H1 (cell line): ENCODE measurements around the gene PCIF1. TPM values are rescaled to one million over a fixed set of nuclear protein-coding genes. Genes with fewer than 3 reads are reported as not detected.

ENCODE experiments used
- CTCF ChIA-PET: fragments of 300-600 bp; sonication (Branson Sonifier 250); formaldehyde crosslinking; loops from one replicate; lab custom pipeline; 2021; ENCODE audit not compliant: partially characterized antibody; lab: Charles Lee
- POLR2A ChIA-PET: fragments of 300-600 bp; sonication (Branson Sonifier 250); formaldehyde crosslinking; loops from one replicate; lab custom pipeline; 2021; ENCODE audit warnings: inconsistent platforms; ENCODE audit not compliant: partially characterized antibody; lab: Charles Lee
- DNase-seq, 2 experiments: peaks; one replicate each; pipeline versions ENCODE4 v3.0.0 to v3.0.0-alpha.2; 2010 to 2022; ENCODE audit warnings: low spot score in 2 of 2, low read depth in 1 of 2, mixed read lengths in 1 of 2
- FAIRE-seq: peaks from 2 replicates; lab custom pipeline; 2011; peaks lifted over from hg19 to GRCh38; lab: Jason Lieb, UNC
- H2AFZ ChIP-seq: 2 replicates; pipeline ENCODE4 v1.8.1; 2012; ENCODE audit warnings: low read length, inconsistent platforms
- H2AK5ac ChIP-seq: 2 replicates; pipeline ENCODE4 v1.6.1; 2013; ENCODE audit warnings: low read depth, low read length
- H2BK120ac ChIP-seq: replicated peaks from 2 replicates; pipeline ENCODE3; 2013; ENCODE audit warnings: low read depth, low read length, inconsistent platforms
- H2BK12ac ChIP-seq: 2 replicates; pipeline ENCODE4 v1.6.1; 2013; ENCODE audit warnings: low read depth, low read length
- H2BK15ac ChIP-seq: 2 replicates; pipeline ENCODE4 v1.6.1; 2013; ENCODE audit warnings: low read length
- H2BK20ac ChIP-seq: 2 replicates; pipeline ENCODE4 v1.6.1; 2013; ENCODE audit warnings: low read length
- H2BK5ac ChIP-seq: 2 replicates; pipeline ENCODE4 v1.6.1; 2013; ENCODE audit warnings: low read depth, low read length
- H3K14ac ChIP-seq: 2 replicates; pipeline ENCODE4 v1.6.1; 2013; ENCODE audit warnings: inconsistent platforms; ENCODE audit not compliant: insufficient read length
- H3K18ac ChIP-seq: 2 replicates; pipeline ENCODE4 v1.6.1; 2013; ENCODE audit warnings: low read length; ENCODE audit errors: extremely low read depth
- H3K23ac ChIP-seq: 2 replicates; pipeline ENCODE4 v1.6.1; 2013; ENCODE audit warnings: inconsistent platforms; ENCODE audit not compliant: insufficient read length
- H3K23me2 ChIP-seq: 2 replicates; pipeline ENCODE4 v1.6.1; 2013; ENCODE audit warnings: low read depth, low read length
- H3K27ac ChIP-seq: 2 replicates; pipeline ENCODE4 v1.6.1; 2011; ENCODE audit warnings: low read depth, low read length, inconsistent platforms
- H3K27me3 ChIP-seq, 4 experiments: replicated peaks in 1 of 4; 1 replicate in 1 of 4; 2 replicates in 3 of 4; pipeline versions ENCODE4 v1.6.1 to v1.8.1; 2011 to 2013; ENCODE audit warnings: low read length in 3 of 4, mild to moderate bottlenecking in 3 of 4, inconsistent platforms in 2 of 4, mixed read lengths in 2 of 4, moderate library complexity in 1 of 4; ENCODE audit not compliant: control insufficient read depth in 3 of 4, insufficient read depth in 3 of 4; ENCODE audit errors: extremely low read depth in 1 of 4
- H3K36me3 ChIP-seq, 4 experiments: 2 replicates each; pipeline versions ENCODE4 v1.6.1 to v1.8.1; 2011 to 2013; ENCODE audit warnings: mild to moderate bottlenecking in 4 of 4, low read length in 3 of 4, moderate library complexity in 2 of 4, control low read depth in 1 of 4, inconsistent platforms in 1 of 4; ENCODE audit not compliant: insufficient read depth in 4 of 4, control insufficient read depth in 2 of 4
- H3K4ac ChIP-seq: replicated peaks from 2 replicates; pipeline ENCODE3; 2013; ENCODE audit warnings: low read length, low read depth, mixed read lengths, inconsistent platforms; ENCODE audit not compliant: insufficient read length
- H3K4me1 ChIP-seq, 4 experiments: replicated peaks in 1 of 4; 1 replicate in 1 of 4; 2 replicates in 3 of 4; pipeline versions ENCODE4 v1.6.1 to v1.8.1; 2011 to 2013; ENCODE audit warnings: low read length in 3 of 4, inconsistent platforms in 2 of 4, mixed read lengths in 1 of 4; ENCODE audit not compliant: insufficient read depth in 4 of 4, control insufficient read depth in 3 of 4
- H3K4me2 ChIP-seq, 2 experiments: 2 replicates each; pipeline versions ENCODE4 v1.6.1 to v1.8.1; 2011 to 2013; ENCODE audit warnings: low read depth in 2 of 2, low read length in 2 of 2, control low read depth in 1 of 2, inconsistent platforms in 1 of 2, mild to moderate bottlenecking in 1 of 2; ENCODE audit not compliant: insufficient read depth in 1 of 2
- H3K4me3 ChIP-seq, 4 experiments: fragments of 200-600, 300-600 bp in 1 of 4; sonication (generic), shearing (Covaris generic), sonication (Bioruptor Twin) in 1 of 4; 2 replicates each; pipeline versions ENCODE4 v1.5.1 to v1.8.1; 2011 to 2016; ENCODE audit warnings: low read length in 4 of 4, low read depth in 3 of 4, control low read depth in 2 of 4, inconsistent platforms in 2 of 4, mild to moderate bottlenecking in 2 of 4, mixed read lengths in 1 of 4, moderate library complexity in 1 of 4; ENCODE audit not compliant: insufficient read depth in 2 of 4; ENCODE audit errors: extremely low read depth in 1 of 4
- H3K56ac ChIP-seq: replicated peaks from 2 replicates; pipeline ENCODE3; 2013; ENCODE audit warnings: low read depth, mild to moderate bottlenecking, mixed read lengths, low read length, inconsistent platforms; ENCODE audit not compliant: insufficient read length
- H3K79me1 ChIP-seq: 2 replicates; pipeline ENCODE4 v1.6.1; 2013; ENCODE audit warnings: low read depth, low read length, control low read depth
- H3K79me2 ChIP-seq, 2 experiments: 2 replicates each; pipeline versions ENCODE4 v1.6.1 to v1.8.1; 2012 to 2013; ENCODE audit warnings: low read length in 2 of 2, mild to moderate bottlenecking in 2 of 2, inconsistent platforms in 1 of 2; ENCODE audit not compliant: insufficient read depth in 2 of 2, control insufficient read depth in 1 of 2
- H3K9ac ChIP-seq, 4 experiments: replicated peaks in 1 of 4; 1 replicate in 1 of 4; 2 replicates in 3 of 4; pipeline versions ENCODE4 v1.6.1 to v1.8.1; 2011 to 2013; ENCODE audit warnings: low read depth in 3 of 4, low read length in 3 of 4, control low read depth in 2 of 4, mild to moderate bottlenecking in 2 of 4, moderate library complexity in 2 of 4, inconsistent platforms in 1 of 4; ENCODE audit errors: extremely low read depth in 1 of 4
- H3K9me3 ChIP-seq, 2 experiments: 2 replicates each; pipeline versions ENCODE4 v1.6.1 to v1.8.1; 2012 to 2013; ENCODE audit warnings: mild to moderate bottlenecking in 2 of 2, moderate library complexity in 2 of 2, control low read depth in 1 of 2, inconsistent platforms in 1 of 2, low read depth in 1 of 2, low read length in 1 of 2, mixed read lengths in 1 of 2; ENCODE audit not compliant: insufficient read depth in 2 of 2
- H4K20me1 ChIP-seq, 2 experiments: replicated peaks in 1 of 2; 2 replicates each; pipeline versions ENCODE3 to v1.8.1; 2011 to 2013; ENCODE audit warnings: inconsistent platforms in 2 of 2, low read length in 2 of 2, mild to moderate bottlenecking in 1 of 2; ENCODE audit not compliant: insufficient read depth in 2 of 2, control insufficient read depth in 1 of 2
- H4K5ac ChIP-seq: 2 replicates; pipeline ENCODE4 v1.6.1; 2013; ENCODE audit warnings: low read length, low read depth, mixed read lengths, inconsistent platforms; ENCODE audit not compliant: insufficient read length
- H4K8ac ChIP-seq: 2 replicates; pipeline ENCODE4 v1.8.0; 2013; ENCODE audit warnings: mild to moderate bottlenecking, moderate library complexity, low read length, inconsistent platforms; ENCODE audit not compliant: insufficient read depth; ENCODE audit errors: extremely low read depth
- H4K91ac ChIP-seq: replicated peaks from 2 replicates; pipeline ENCODE3; 2013; ENCODE audit warnings: low read length, mixed read lengths, inconsistent platforms; ENCODE audit not compliant: insufficient read length
- ASH2L ChIP-seq: fragments of 200-600, 300-600 bp; sonication (generic); IDR thresholded peaks from one replicate; pipeline ENCODE4 v1.7.1; 2017; ENCODE audit warnings: low read length
- JUND ChIP-seq: IDR thresholded peaks from 2 replicates; pipeline ENCODE4 v1.6.1; 2011; ENCODE audit warnings: mild to moderate bottlenecking, improper control_type of control experiment, low read length
- POLR2AphosphoS5 ChIP-seq: IDR thresholded peaks from 2 replicates; pipeline ENCODE4 v1.6.1; 2011; ENCODE audit warnings: low read depth, low read length
- RBBP5 ChIP-seq: IDR thresholded peaks from 2 replicates; pipeline ENCODE4 v1.7.1; 2012; ENCODE audit warnings: low read depth, mild to moderate bottlenecking, inconsistent platforms, low read length, moderate library complexity, borderline replicate concordance
- TAF1 ChIP-seq: IDR thresholded peaks from 2 replicates; pipeline ENCODE4 v1.6.1; 2011; ENCODE audit warnings: mild to moderate bottlenecking, low read depth, low read length
- TAF7 ChIP-seq: optimal IDR thresholded peaks from 2 replicates; pipeline ENCODE3; 2011; ENCODE audit warnings: low read depth, mild to moderate bottlenecking, inconsistent platforms, low read length, moderate library complexity, borderline replicate concordance
- TCF12 ChIP-seq: IDR thresholded peaks from 2 replicates; pipeline ENCODE4 v1.6.1; 2011; ENCODE audit warnings: low read depth, mild to moderate bottlenecking, low read length
- WGBS, 2 experiments: shearing (Covaris generic) in 1 of 2; methylation state at CpG; one replicate each; pipeline versions ENCODE4 v1.1.6 to v1.1.7; 2013 to 2015; ENCODE audit warnings: low lambda C conversion rate in 2 of 2, mixed read lengths in 2 of 2, inconsistent platforms in 1 of 2, low coverage in 1 of 2, missing lambda C conversion rate in 1 of 2; ENCODE audit not compliant: insufficient replicate concordance in 2 of 2, insufficient coverage in 1 of 2, insufficient read length in 1 of 2; ENCODE audit errors: extremely low coverage in 1 of 2, missing lambda C conversion rate in 1 of 2; 5-methylcytosine and 5-hydroxymethylcytosine counted together
- polyA plus RNA-seq, 7 experiments: library from polyadenylated mRNA; depleted of rRNA in 3 of 7; stranded (reverse) in 5 of 7; unstranded in 2 of 7; fragments of >200 nt in 5 of 7; fragments of 200-250 nt in 2 of 7; gene quantifications; 1 replicate in 5 of 7; 2 replicates in 1 of 7; 4 replicates in 1 of 7; pipeline versions ENCODE4 v1.2.1 to v1.2.3, GENCODE V29; 2011 to 2013; ENCODE audit warnings: missing spikeins in 2 of 7, mixed read lengths in 2 of 7
- total RNA-seq: library from RNA; stranded (reverse); fragmentation: NEBNext Ultra II Directional; extraction: Animal tissue kit (Norgen Biotek cat#: 25700); gene quantifications from 2 replicates; pipeline ENCODE4 v1.2.1, GENCODE V29; 2021

PCIF1 gene
- total and polyA plus RNA-seq, 2 of the 8 experiments (the other 6 are each of a cell fraction or from before 2014, with no cell fraction given), result 30.3 to 30.6 TPM

DNA sequence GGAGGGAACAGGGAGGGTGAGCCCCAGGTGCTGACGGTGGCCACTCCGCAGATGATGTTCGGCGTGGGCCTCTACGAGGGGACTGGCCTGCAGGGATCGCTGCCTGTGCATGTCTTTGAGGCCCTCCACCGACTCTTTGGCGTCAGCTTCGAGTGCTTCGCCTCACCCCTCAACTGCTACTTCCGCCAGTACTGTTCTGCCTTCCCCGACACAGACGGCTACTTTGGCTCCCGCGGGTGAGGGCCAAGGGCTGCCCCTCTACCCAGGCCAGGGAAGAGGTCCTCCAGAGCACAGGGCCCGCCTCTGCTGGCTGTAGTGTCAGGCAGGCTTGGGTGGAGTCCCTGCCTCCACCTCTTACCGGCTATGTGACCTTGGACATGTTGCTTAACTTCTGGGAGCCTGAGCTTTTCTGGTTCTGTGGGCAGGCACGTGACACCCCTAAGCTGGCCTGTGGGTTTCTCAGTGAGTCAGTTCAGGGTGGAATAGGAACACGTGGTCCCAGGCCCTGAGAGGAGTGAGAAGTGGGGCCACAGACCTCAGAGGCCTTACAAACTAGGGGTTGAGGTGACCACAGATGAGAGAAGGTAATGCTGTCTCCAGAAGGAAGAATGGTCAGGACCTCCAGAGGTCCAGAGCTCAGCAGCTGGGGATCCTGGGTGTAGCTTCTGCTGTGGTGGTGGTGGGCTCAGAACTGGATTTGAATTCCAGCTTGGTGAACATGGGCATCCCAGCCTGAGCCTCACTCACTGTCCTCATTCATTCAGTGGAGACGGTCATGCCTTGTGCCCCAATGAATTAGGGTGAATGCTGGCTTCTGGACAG, 11.9 kb downstream of the PCIF1 start:
- H3K4me3 ChIP-seq, result no peak overlapping the region
- no peaks in the 10 kb centered on the region for H3K79me2 ChIP-seq
- no peak overlapping the region for H3K27ac ChIP-seq
- DNase-seq (no peak), FAIRE-seq (no peak)
- no peak overlapping the region for H4K5ac ChIP-seq
- no peak overlapping the region for H3K23ac ChIP-seq
- H3K56ac ChIP-seq, result no peak overlapping the region
- no peak overlapping the region for H3K4me2 ChIP-seq
- no peak overlapping the region; the same call in 1 of the 2 replicates for H4K8ac ChIP-seq
- H3K4ac ChIP-seq, result no peak overlapping the region
- no peaks in the 10 kb centered on the region; a peak in 1 of 7 replicates for H3K27me3 ChIP-seq
- H3K4me1 ChIP-seq, result no peaks in the 10 kb centered on the region
- no peaks in the 10 kb centered on the region for H3K9me3 ChIP-seq
- H2AK5ac ChIP-seq, result no peak overlapping the region
- H4K20me1 ChIP-seq, result peaks cover 2 to 14% of the 10 kb centered on the region in 2 experiments
- H2BK120ac ChIP-seq, result no peak overlapping the region
- TF ChIP-seq ASH2L (no peak), POLR2AphosphoS5 (0 out of 2 replicates have a peak, but pooled peaks have one; percentile 13), TCF12 (no peak), RBBP5 (no peak), TAF7 (no peak), JUND (no peak), TAF1 (no peak)
- H3K79me1 ChIP-seq, result peaks cover 3% of the 10 kb centered on the region; the same call in 1 of the 2 replicates
- no peaks in the 10 kb centered on the region for H3K23me2 ChIP-seq
- H2BK15ac ChIP-seq, result no peak overlapping the region
- no peak overlapping the region for H3K18ac ChIP-seq
- peaks cover 31 to 67% (median 53%) of the 10 kb centered on the region in 4 experiments for H3K36me3 ChIP-seq
- no peak overlapping the region for H2BK12ac ChIP-seq
- ChIA-PET POLR2A (interaction anchor here (1.1 to 14.0 kb wide), 8 partner anchors 10 to 122 kb away, joined by 3 to 283 read pairs (median 4); partner anchors contain the start of genes PCIF1, PLTP, ZNF335 and ZSWIM1), CTCF (interaction anchor here (7.4 to 8.7 kb wide), 2 partner anchors 15 to 23 kb away, joined by 41 to 82 read pairs; no protein-coding TSS in a partner anchor)
- H3K14ac ChIP-seq, result no peak overlapping the region
- H2BK20ac ChIP-seq, result no peak overlapping the region
- 91% methylated on average over 20 of the region's 20 CpGs; no CpG with 5 or more reads in 1 of the 2 experiments for WGBS, 2 experiments
- H2BK5ac ChIP-seq, result no peak overlapping the region
- H2AFZ ChIP-seq, result no peak overlapping the region
- no peak overlapping the region for H3K9ac ChIP-seq
- no peak overlapping the region for H4K91ac ChIP-seq
